ENCODE measurements around the gene NXPH4. TPM values are rescaled to one million over a fixed set of nuclear protein-coding genes. Genes with fewer than 3 reads are reported as not detected.
A peak's percentile ranks its signal among the peaks of the same experiment; 100 is the strongest.

NXPH4 gene
- total RNA-seq, 1 donor from 2014 or later, result not detected

DNA sequence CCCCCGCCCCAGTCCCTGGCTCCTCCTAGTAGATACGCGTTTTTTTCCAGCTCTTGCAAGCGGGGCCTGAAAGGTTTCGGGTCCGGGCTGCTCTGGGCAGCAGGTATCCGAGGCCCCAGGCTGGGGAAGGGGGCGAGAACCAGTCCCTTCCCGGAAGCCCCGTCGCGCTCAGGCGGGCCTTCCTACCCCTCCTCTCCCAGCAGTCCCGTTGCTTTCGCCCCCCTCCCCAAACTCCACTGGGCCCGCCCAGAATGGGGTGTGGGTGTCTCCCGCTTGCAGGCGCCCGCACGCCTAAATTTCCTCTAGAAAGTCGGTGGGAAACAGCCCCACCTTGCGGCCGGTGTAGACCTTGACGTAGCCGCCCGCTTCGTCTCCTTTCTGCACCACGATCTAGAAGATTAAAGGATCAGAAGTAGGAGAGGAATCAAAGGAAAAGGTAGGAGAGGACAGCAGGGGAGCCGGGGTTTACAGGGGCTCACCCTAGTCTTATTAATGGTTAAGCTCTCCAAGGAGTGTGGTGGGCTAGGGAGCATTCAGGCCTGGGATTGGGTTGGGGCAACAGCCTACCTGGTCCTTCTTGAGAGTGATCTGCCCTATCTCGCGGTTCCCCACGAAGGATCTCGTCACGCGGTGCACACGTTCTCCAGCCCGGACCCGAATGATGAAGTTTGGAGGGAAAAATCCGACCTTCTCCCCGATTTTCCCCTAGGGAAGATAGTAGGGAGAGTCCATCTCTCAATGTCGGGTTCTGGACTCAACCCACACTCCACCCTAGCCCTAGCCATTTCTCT is 27.1 kb downstream of the NXPH4 start:
- no peak for DNase-seq (ENCODE audit: low read depth)
- peak; percentile 77 for TF ChIP-seq CTCF (conservative IDR thresholded peaks at IDR 0.05; ENCODE audit: low read depth, low read length)
- peak overlapping the region; percentile 44 for H3K4me3 ChIP-seq (ENCODE audit: low read depth, low read length)

DNA sequence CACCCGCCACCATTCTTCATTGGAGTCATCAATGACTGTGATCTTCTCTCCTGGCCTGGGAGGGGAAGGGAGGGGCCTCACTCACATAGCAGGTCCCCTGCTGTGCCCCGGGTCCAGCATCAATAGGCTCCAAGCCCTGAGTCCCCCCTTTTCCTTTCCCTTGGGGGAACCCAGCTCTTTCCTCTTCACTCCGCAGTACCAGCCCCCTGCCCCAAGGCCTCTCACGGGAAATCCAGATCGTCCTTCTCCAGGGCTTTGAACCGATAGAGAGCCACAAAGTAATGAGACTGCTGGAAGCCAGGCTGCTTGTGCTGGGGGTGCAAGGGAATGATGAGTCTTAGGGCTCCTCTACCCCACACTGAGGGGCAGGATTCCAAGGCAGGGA is 27.7 kb downstream of the NXPH4 start:
- H3K4me3 ChIP-seq (ENCODE audit: low read depth, low read length), result no peak overlapping the region
- no peak for DNase-seq (ENCODE audit: low read depth)
- no peak for TF ChIP-seq CTCF (conservative IDR thresholded peaks at IDR 0.05; ENCODE audit: low read depth, low read length)

- no peak for DNase-seq (ENCODE audit: low read depth)
- H3K4me3 ChIP-seq (ENCODE audit: low read depth, low read length), result no peak overlapping the region
- TF ChIP-seq CTCF (conservative IDR thresholded peaks at IDR 0.05; ENCODE audit: low read depth, low read length), result no peak
Observed at GRCh38 chr12:57247041-57247440, 30.4 kb downstream of the NXPH4 start.

- no peak overlapping the region for H3K4me3 ChIP-seq (ENCODE audit: low read depth, low read length)
- no peak for TF ChIP-seq CTCF (conservative IDR thresholded peaks at IDR 0.05; ENCODE audit: low read depth, low read length)
- no peak for DNase-seq (ENCODE audit: low read depth)
Observed at GRCh38 chr12:57248934-57249742, 32.5 kb downstream of the NXPH4 start.

GRCh38 chr12:57250541-57250940 is 33.9 kb downstream of the NXPH4 start:
- no peak overlapping the region for H3K4me3 ChIP-seq (ENCODE audit: low read depth, low read length)
- DNase-seq (ENCODE audit: low read depth), result no peak
- TF ChIP-seq CTCF (conservative IDR thresholded peaks at IDR 0.05; ENCODE audit: low read depth, low read length), result no peak

GRCh38 chr12:57250956-57251355 is 34.4 kb downstream of the NXPH4 start, which contains the start of gene STAC3:
TSS of gene STAC3 (minus strand) at chr12:57251187. CDS start at chr12:57249636, 1,551 bp downstream.
- no peak for DNase-seq (ENCODE audit: low read depth)
- TF ChIP-seq CTCF (conservative IDR thresholded peaks at IDR 0.05; ENCODE audit: low read depth, low read length), result no peak
- no peak within 1 kb of the TSS for H3K4me3 ChIP-seq (ENCODE audit: low read depth, low read length)
